H1 (cell line): ENCODE data around the gene CAMSAP1. TPM values are rescaled to one million over a fixed set of nuclear protein-coding genes. Genes with fewer than 3 reads are reported as not detected.

Experiments
- CTCF ChIA-PET: fragments of 300-600 bp; sonication (Branson Sonifier 250); formaldehyde crosslinking; loops from one replicate; lab custom pipeline; 2021; ENCODE audit not compliant: partially characterized antibody; lab: Charles Lee
- POLR2A ChIA-PET: fragments of 300-600 bp; sonication (Branson Sonifier 250); formaldehyde crosslinking; loops from one replicate; lab custom pipeline; 2021; ENCODE audit warnings: inconsistent platforms; ENCODE audit not compliant: partially characterized antibody; lab: Charles Lee
- DNase-seq, 2 experiments: peaks; one replicate each; pipeline versions ENCODE4 v3.0.0 to v3.0.0-alpha.2; 2010 to 2022; ENCODE audit warnings: low spot score in 2 of 2, low read depth in 1 of 2, mixed read lengths in 1 of 2
- FAIRE-seq: peaks from 2 replicates; lab custom pipeline; 2011; peaks lifted over from hg19 to GRCh38; lab: Jason Lieb, UNC
- H2AFZ ChIP-seq: 2 replicates; pipeline ENCODE4 v1.8.1; 2012; ENCODE audit warnings: low read length, inconsistent platforms
- H2AK5ac ChIP-seq: 2 replicates; pipeline ENCODE4 v1.6.1; 2013; ENCODE audit warnings: low read depth, low read length
- H2BK120ac ChIP-seq: replicated peaks from 2 replicates; pipeline ENCODE3; 2013; ENCODE audit warnings: low read depth, low read length, inconsistent platforms
- H2BK12ac ChIP-seq: 2 replicates; pipeline ENCODE4 v1.6.1; 2013; ENCODE audit warnings: low read depth, low read length
- H2BK15ac ChIP-seq: 2 replicates; pipeline ENCODE4 v1.6.1; 2013; ENCODE audit warnings: low read length
- H2BK20ac ChIP-seq: 2 replicates; pipeline ENCODE4 v1.6.1; 2013; ENCODE audit warnings: low read length
- H2BK5ac ChIP-seq: 2 replicates; pipeline ENCODE4 v1.6.1; 2013; ENCODE audit warnings: low read depth, low read length
- H3K14ac ChIP-seq: 2 replicates; pipeline ENCODE4 v1.6.1; 2013; ENCODE audit warnings: inconsistent platforms; ENCODE audit not compliant: insufficient read length
- H3K18ac ChIP-seq: 2 replicates; pipeline ENCODE4 v1.6.1; 2013; ENCODE audit warnings: low read length; ENCODE audit errors: extremely low read depth
- H3K23ac ChIP-seq: 2 replicates; pipeline ENCODE4 v1.6.1; 2013; ENCODE audit warnings: inconsistent platforms; ENCODE audit not compliant: insufficient read length
- H3K23me2 ChIP-seq: 2 replicates; pipeline ENCODE4 v1.6.1; 2013; ENCODE audit warnings: low read depth, low read length
- H3K27ac ChIP-seq: 2 replicates; pipeline ENCODE4 v1.6.1; 2011; ENCODE audit warnings: low read depth, low read length, inconsistent platforms
- H3K27me3 ChIP-seq, 4 experiments: replicated peaks in 1 of 4; 1 replicate in 1 of 4; 2 replicates in 3 of 4; pipeline versions ENCODE4 v1.6.1 to v1.8.1; 2011 to 2013; ENCODE audit warnings: low read length in 3 of 4, mild to moderate bottlenecking in 3 of 4, inconsistent platforms in 2 of 4, mixed read lengths in 2 of 4, moderate library complexity in 1 of 4; ENCODE audit not compliant: control insufficient read depth in 3 of 4, insufficient read depth in 3 of 4; ENCODE audit errors: extremely low read depth in 1 of 4
- H3K36me3 ChIP-seq, 4 experiments: 2 replicates each; pipeline versions ENCODE4 v1.6.1 to v1.8.1; 2011 to 2013; ENCODE audit warnings: mild to moderate bottlenecking in 4 of 4, low read length in 3 of 4, moderate library complexity in 2 of 4, control low read depth in 1 of 4, inconsistent platforms in 1 of 4; ENCODE audit not compliant: insufficient read depth in 4 of 4, control insufficient read depth in 2 of 4
- H3K4ac ChIP-seq: replicated peaks from 2 replicates; pipeline ENCODE3; 2013; ENCODE audit warnings: low read length, low read depth, mixed read lengths, inconsistent platforms; ENCODE audit not compliant: insufficient read length
- H3K4me1 ChIP-seq, 4 experiments: replicated peaks in 1 of 4; 1 replicate in 1 of 4; 2 replicates in 3 of 4; pipeline versions ENCODE4 v1.6.1 to v1.8.1; 2011 to 2013; ENCODE audit warnings: low read length in 3 of 4, inconsistent platforms in 2 of 4, mixed read lengths in 1 of 4; ENCODE audit not compliant: insufficient read depth in 4 of 4, control insufficient read depth in 3 of 4
- H3K4me2 ChIP-seq, 2 experiments: 2 replicates each; pipeline versions ENCODE4 v1.6.1 to v1.8.1; 2011 to 2013; ENCODE audit warnings: low read depth in 2 of 2, low read length in 2 of 2, control low read depth in 1 of 2, inconsistent platforms in 1 of 2, mild to moderate bottlenecking in 1 of 2; ENCODE audit not compliant: insufficient read depth in 1 of 2
- H3K4me3 ChIP-seq, 4 experiments: fragments of 200-600, 300-600 bp in 1 of 4; sonication (generic), shearing (Covaris generic), sonication (Bioruptor Twin) in 1 of 4; 2 replicates each; pipeline versions ENCODE4 v1.5.1 to v1.8.1; 2011 to 2016; ENCODE audit warnings: low read length in 4 of 4, low read depth in 3 of 4, control low read depth in 2 of 4, inconsistent platforms in 2 of 4, mild to moderate bottlenecking in 2 of 4, mixed read lengths in 1 of 4, moderate library complexity in 1 of 4; ENCODE audit not compliant: insufficient read depth in 2 of 4; ENCODE audit errors: extremely low read depth in 1 of 4
- H3K56ac ChIP-seq: replicated peaks from 2 replicates; pipeline ENCODE3; 2013; ENCODE audit warnings: low read depth, mild to moderate bottlenecking, mixed read lengths, low read length, inconsistent platforms; ENCODE audit not compliant: insufficient read length
- H3K79me1 ChIP-seq: 2 replicates; pipeline ENCODE4 v1.6.1; 2013; ENCODE audit warnings: low read depth, low read length, control low read depth
- H3K79me2 ChIP-seq, 2 experiments: 2 replicates each; pipeline versions ENCODE4 v1.6.1 to v1.8.1; 2012 to 2013; ENCODE audit warnings: low read length in 2 of 2, mild to moderate bottlenecking in 2 of 2, inconsistent platforms in 1 of 2; ENCODE audit not compliant: insufficient read depth in 2 of 2, control insufficient read depth in 1 of 2
- H3K9ac ChIP-seq, 4 experiments: replicated peaks in 1 of 4; 1 replicate in 1 of 4; 2 replicates in 3 of 4; pipeline versions ENCODE4 v1.6.1 to v1.8.1; 2011 to 2013; ENCODE audit warnings: low read depth in 3 of 4, low read length in 3 of 4, control low read depth in 2 of 4, mild to moderate bottlenecking in 2 of 4, moderate library complexity in 2 of 4, inconsistent platforms in 1 of 4; ENCODE audit errors: extremely low read depth in 1 of 4
- H3K9me3 ChIP-seq, 2 experiments: 2 replicates each; pipeline versions ENCODE4 v1.6.1 to v1.8.1; 2012 to 2013; ENCODE audit warnings: mild to moderate bottlenecking in 2 of 2, moderate library complexity in 2 of 2, control low read depth in 1 of 2, inconsistent platforms in 1 of 2, low read depth in 1 of 2, low read length in 1 of 2, mixed read lengths in 1 of 2; ENCODE audit not compliant: insufficient read depth in 2 of 2
- H4K20me1 ChIP-seq, 2 experiments: replicated peaks in 1 of 2; 2 replicates each; pipeline versions ENCODE3 to v1.8.1; 2011 to 2013; ENCODE audit warnings: inconsistent platforms in 2 of 2, low read length in 2 of 2, mild to moderate bottlenecking in 1 of 2; ENCODE audit not compliant: insufficient read depth in 2 of 2, control insufficient read depth in 1 of 2
- H4K5ac ChIP-seq: 2 replicates; pipeline ENCODE4 v1.6.1; 2013; ENCODE audit warnings: low read length, low read depth, mixed read lengths, inconsistent platforms; ENCODE audit not compliant: insufficient read length
- H4K8ac ChIP-seq: 2 replicates; pipeline ENCODE4 v1.8.0; 2013; ENCODE audit warnings: mild to moderate bottlenecking, moderate library complexity, low read length, inconsistent platforms; ENCODE audit not compliant: insufficient read depth; ENCODE audit errors: extremely low read depth
- H4K91ac ChIP-seq: replicated peaks from 2 replicates; pipeline ENCODE3; 2013; ENCODE audit warnings: low read length, mixed read lengths, inconsistent platforms; ENCODE audit not compliant: insufficient read length
- CREB1 ChIP-seq: IDR thresholded peaks from 2 replicates; pipeline ENCODE4 v1.6.1; 2012; ENCODE audit warnings: inconsistent platforms
- HDAC6 ChIP-seq: IDR thresholded peaks from one replicate; pipeline ENCODE4 v1.7.1; 2012; ENCODE audit warnings: low read depth, mild to moderate bottlenecking, inconsistent platforms, low read length, moderate library complexity
- POLR2A ChIP-seq, 2 experiments: IDR thresholded peaks; 1 replicate in 1 of 2; 2 replicates in 1 of 2; pipeline ENCODE4 v1.6.1; 2011; ENCODE audit warnings: low read depth in 2 of 2, low read length in 2 of 2, mild to moderate bottlenecking in 2 of 2; ENCODE audit errors: control extremely low read depth in 1 of 2
- SIN3A ChIP-seq, 2 experiments: IDR thresholded peaks in 1 of 2; conservative IDR thresholded peaks in 1 of 2; 2 replicates each; pipeline ENCODE4 v1.6.1; 2011 to 2012; ENCODE audit warnings: low read length in 2 of 2, improper control_type of control experiment in 1 of 2, low read depth in 1 of 2, mild to moderate bottlenecking in 1 of 2
- SIRT6 ChIP-seq: IDR thresholded peaks from one replicate; pipeline ENCODE4 v1.7.1; 2012; ENCODE audit warnings: low read length, inconsistent platforms
- SRF ChIP-seq: IDR thresholded peaks from 2 replicates; pipeline ENCODE4 v1.6.1; 2011; ENCODE audit warnings: mild to moderate bottlenecking, low read depth, low read length, moderate library complexity
- SUZ12 ChIP-seq: fragments of 200-600 bp; sonication (generic); IDR thresholded peaks from 2 replicates; pipeline ENCODE4 v1.6.1; 2012; ENCODE audit warnings: mild to moderate bottlenecking, inconsistent platforms, low read length, moderate library complexity, mixed read lengths
- TEAD4 ChIP-seq: IDR thresholded peaks from 2 replicates; pipeline ENCODE4 v1.6.1; 2012; ENCODE audit warnings: low read depth, low read length, inconsistent platforms, mixed read lengths
- WGBS, 2 experiments: shearing (Covaris generic) in 1 of 2; methylation state at CpG; one replicate each; pipeline versions ENCODE4 v1.1.6 to v1.1.7; 2013 to 2015; ENCODE audit warnings: low lambda C conversion rate in 2 of 2, mixed read lengths in 2 of 2, inconsistent platforms in 1 of 2, low coverage in 1 of 2, missing lambda C conversion rate in 1 of 2; ENCODE audit not compliant: insufficient replicate concordance in 2 of 2, insufficient coverage in 1 of 2, insufficient read length in 1 of 2; ENCODE audit errors: extremely low coverage in 1 of 2, missing lambda C conversion rate in 1 of 2; 5-methylcytosine and 5-hydroxymethylcytosine counted together
- polyA plus RNA-seq, 7 experiments: library from polyadenylated mRNA; depleted of rRNA in 3 of 7; stranded (reverse) in 5 of 7; unstranded in 2 of 7; fragments of >200 nt in 5 of 7; fragments of 200-250 nt in 2 of 7; gene quantifications; 1 replicate in 5 of 7; 2 replicates in 1 of 7; 4 replicates in 1 of 7; pipeline versions ENCODE4 v1.2.1 to v1.2.3, GENCODE V29; 2011 to 2013; ENCODE audit warnings: missing spikeins in 2 of 7, mixed read lengths in 2 of 7
- total RNA-seq: library from RNA; stranded (reverse); fragmentation: NEBNext Ultra II Directional; extraction: Animal tissue kit (Norgen Biotek cat#: 25700); gene quantifications from 2 replicates; pipeline ENCODE4 v1.2.1, GENCODE V29; 2021

The CAMSAP1 gene
- total and polyA plus RNA-seq, 2 of the 8 experiments (the other 6 are each of a cell fraction or from before 2014, with no cell fraction given), result 13.4 to 44.0 TPM

GRCh38 chr9:135827866-135828580 lies 79.3 kb downstream of the CAMSAP1 start:
- no peak overlapping the region for H3K4me2 ChIP-seq
- no peak overlapping the region for H3K9ac ChIP-seq
- no peaks in the 10 kb centered on the region for H3K4me1 ChIP-seq
- no peak overlapping the region for H2BK20ac ChIP-seq
- no peak overlapping the region for H2BK12ac ChIP-seq
- POLR2A ChIA-PET, result no interaction called here
- no peak overlapping the region; the same call in 1 of the 2 replicates for H4K8ac ChIP-seq
- H3K23ac ChIP-seq, result no peak overlapping the region
- H3K79me2 ChIP-seq, result peaks cover 0 to 59% of the 10 kb centered on the region in 2 experiments; a peak in 2 of 4 replicates
- H2BK5ac ChIP-seq, result no peak overlapping the region
- H3K23me2 ChIP-seq, result no peaks in the 10 kb centered on the region
- H4K91ac ChIP-seq, result no peak overlapping the region
- H3K56ac ChIP-seq, result no peak overlapping the region
- no peaks in the 10 kb centered on the region for H3K9me3 ChIP-seq
- H2BK15ac ChIP-seq, result no peak overlapping the region
- no peak for TF ChIP-seq SUZ12
- no peak for TF ChIP-seq SRF
- TF ChIP-seq SIN3A (conservative IDR thresholded peaks at IDR 0.05 in 1 of 2, IDR thresholded peaks at IDR 0.05 in 1 of 2; ENCODE audit: low read depth in 1 of 2, low read length in 2 of 2), result no peak
- TF ChIP-seq SIRT6, result no peak
- TF ChIP-seq CREB1, result no peak
- no peak for TF ChIP-seq TEAD4
- TF ChIP-seq HDAC6, result no peak
- no peak for TF ChIP-seq POLR2A (IDR thresholded peaks at IDR 0.05; ENCODE audit: control extremely low read depth in 1 of 2, low read depth in 2 of 2, low read length in 2 of 2)
- H3K27me3 ChIP-seq, result no peaks in the 10 kb centered on the region
- peak overlapping the region; percentile 19; the same call in 1 of the 2 replicates for H3K18ac ChIP-seq
- no peak overlapping the region for H2AFZ ChIP-seq
- DNase-seq (no peak), FAIRE-seq (no peak)
- no peak overlapping the region for H3K4ac ChIP-seq
- H3K36me3 ChIP-seq, result peaks cover 10 to 15% (median 12%) of the 10 kb centered on the region in 4 experiments
- CTCF ChIA-PET, result interaction anchor here (0.7 to 1.4 kb wide), 4 partner anchors 13 to 301 kb away, joined by 3 to 4 read pairs (median 4); no protein-coding TSS in a partner anchor
- peaks cover 8% of the 10 kb centered on the region; the same call in 1 of the 2 replicates for H3K79me1 ChIP-seq
- H3K27ac ChIP-seq, result no peak overlapping the region
- no peak overlapping the region for H2AK5ac ChIP-seq
- H4K20me1 ChIP-seq, result peaks cover 0 to 9% of the 10 kb centered on the region in 2 experiments
- no peak overlapping the region for H2BK120ac ChIP-seq
- no peak overlapping the region for H4K5ac ChIP-seq
- no peak overlapping the region for H3K14ac ChIP-seq
- H3K4me3 ChIP-seq, result no peak overlapping the region
- WGBS, 2 experiments, result 85% methylated on average over 11 of the region's 13 CpGs; no CpG with 5 or more reads in 1 of the 2 experiments
